Measurements from ENCODE around the gene YWHAG. TPM values are rescaled to one million over a fixed set of nuclear protein-coding genes. Genes with fewer than 3 reads are reported as not detected.

The YWHAG gene
- total and polyA plus RNA-seq, 2 of the 13 experiments (the other 11 are each of a cell fraction or from before 2014, with no cell fraction given): 36.9 to 67.5 TPM

- TF ChIP-seq KLF12 (CRISPR knock-in tag; IDR thresholded peaks at IDR 0.05; ENCODE audit: borderline replicate concordance) (peak; percentile 82; the same call in 1 of the 2 replicates), PATZ1 (CRISPR knock-in tag; IDR thresholded peaks at IDR 0.05) (peak; percentile 42; the same call in 1 of the 2 replicates), ZNF264 (CRISPR knock-in tag; IDR thresholded peaks at IDR 0.05) (no peak), PHF21A (CRISPR knock-in tag; IDR thresholded peaks at IDR 0.05) (no peak), ZNF761 (CRISPR knock-in tag; conservative IDR thresholded peaks at IDR 0.05) (peak; percentile 84), ZNF713 (CRISPR knock-in tag; IDR thresholded peaks at IDR 0.05) (peak; percentile 79; the same call in 1 of the 2 replicates), GZF1 (CRISPR knock-in tag; IDR thresholded peaks at IDR 0.05) (peak; percentile 25; the same call in 1 of the 2 replicates), ZNF784 (CRISPR knock-in tag; IDR thresholded peaks at IDR 0.05; ENCODE audit: borderline replicate concordance) (peak; percentile 92; the same call in 1 of the 2 replicates), YY1 (IDR thresholded peaks at IDR 0.05; ENCODE audit: insufficient read depth, insufficient replicate concordance, low read depth, low read length) (no peak), ZNF724P (CRISPR knock-in tag; IDR thresholded peaks at IDR 0.05; ENCODE audit: borderline replicate concordance) (peak; percentile 99), CBFB (CRISPR knock-in tag; IDR thresholded peaks at IDR 0.05) (peak; percentile 31; the same call in 1 of the 2 replicates), ZNF772 (CRISPR knock-in tag; IDR thresholded peaks at IDR 0.05) (no peak), DZIP1 (CRISPR knock-in tag; IDR thresholded peaks at IDR 0.05) (peak; percentile 99), NFATC3 (CRISPR knock-in tag; IDR thresholded peaks at IDR 0.05) (no peak), NONO (IDR thresholded peaks at IDR 0.05) (no peak), NONO (CRISPR knock-in tag; conservative IDR thresholded peaks at IDR 0.05) (peak; percentile 78), ZNF263 (CRISPR knock-in tag; IDR thresholded peaks at IDR 0.05) (no peak), SPEN (CRISPR knock-in tag; IDR thresholded peaks at IDR 0.05; ENCODE audit: low read depth) (no peak; the same call in 1 of the 2 replicates), ZNF550 (CRISPR knock-in tag; IDR thresholded peaks at IDR 0.05; ENCODE audit: borderline replicate concordance) (peak; percentile 87; the same call in 1 of the 2 replicates), ZNF317 (CRISPR knock-in tag; IDR thresholded peaks at IDR 0.05) (0 out of 2 replicates have a peak, but pooled peaks have one; percentile 54), ZSCAN12 (CRISPR knock-in tag; IDR thresholded peaks at IDR 0.05) (no peak; the same call in 1 of the 2 replicates)
- TF ChIP-seq, protein P1, sequence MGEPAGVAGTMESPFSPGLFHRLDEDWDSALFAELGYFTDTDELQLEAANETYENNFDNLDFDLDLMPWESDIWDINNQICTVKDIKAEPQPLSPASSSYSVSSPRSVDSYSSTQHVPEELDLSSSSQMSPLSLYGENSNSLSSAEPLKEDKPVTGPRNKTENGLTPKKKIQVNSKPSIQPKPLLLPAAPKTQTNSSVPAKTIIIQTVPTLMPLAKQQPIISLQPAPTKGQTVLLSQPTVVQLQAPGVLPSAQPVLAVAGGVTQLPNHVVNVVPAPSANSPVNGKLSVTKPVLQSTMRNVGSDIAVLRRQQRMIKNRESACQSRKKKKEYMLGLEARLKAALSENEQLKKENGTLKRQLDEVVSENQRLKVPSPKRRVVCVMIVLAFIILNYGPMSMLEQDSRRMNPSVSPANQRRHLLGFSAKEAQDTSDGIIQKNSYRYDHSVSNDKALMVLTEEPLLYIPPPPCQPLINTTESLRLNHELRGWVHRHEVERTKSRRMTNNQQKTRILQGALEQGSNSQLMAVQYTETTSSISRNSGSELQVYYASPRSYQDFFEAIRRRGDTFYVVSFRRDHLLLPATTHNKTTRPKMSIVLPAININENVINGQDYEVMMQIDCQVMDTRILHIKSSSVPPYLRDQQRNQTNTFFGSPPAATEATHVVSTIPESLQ (CRISPR knock-in tag; conservative IDR thresholded peaks at IDR 0.05): no peak
These were observed 34.6 kb upstream of the YWHAG start (continued) for GRCh38 chr7:76393116-76394031.
